Measurements from ENCODE around the gene FAM228A.

Gene FAM228A

GRCh38 chr2:24206242-24206641 lies 31.4 kb downstream of the FAM228A start:
- Mint-ChIP-seq H3K9me3 (no peaks in the 10 kb centered on the region), H3K36me3 (peaks cover 95% of the 10 kb centered on the region), H3K27ac (no peak overlapping the region)

GRCh38 chr2:24206714-24207113 lies 31.9 kb downstream of the FAM228A start:
- no peak for ATAC-seq
- Mint-ChIP-seq H3K4me3 (no peak overlapping the region), H3K9me3 (no peaks in the 10 kb centered on the region), H3K27me3 (no peaks in the 10 kb centered on the region), H3K27ac (no peak overlapping the region), H3K4me1 (no peaks in the 10 kb centered on the region), H3K36me3 (peaks cover 95% of the 10 kb centered on the region)

More at GRCh38 chr2:24206242-24206641, 31.4 kb downstream of the FAM228A start:
- no peak overlapping the region for H3K4me3 Mint-ChIP-seq
- ATAC-seq: no peak
- no peaks in the 10 kb centered on the region for H3K27me3 Mint-ChIP-seq
- H3K4me1 Mint-ChIP-seq: no peaks in the 10 kb centered on the region

DNA sequence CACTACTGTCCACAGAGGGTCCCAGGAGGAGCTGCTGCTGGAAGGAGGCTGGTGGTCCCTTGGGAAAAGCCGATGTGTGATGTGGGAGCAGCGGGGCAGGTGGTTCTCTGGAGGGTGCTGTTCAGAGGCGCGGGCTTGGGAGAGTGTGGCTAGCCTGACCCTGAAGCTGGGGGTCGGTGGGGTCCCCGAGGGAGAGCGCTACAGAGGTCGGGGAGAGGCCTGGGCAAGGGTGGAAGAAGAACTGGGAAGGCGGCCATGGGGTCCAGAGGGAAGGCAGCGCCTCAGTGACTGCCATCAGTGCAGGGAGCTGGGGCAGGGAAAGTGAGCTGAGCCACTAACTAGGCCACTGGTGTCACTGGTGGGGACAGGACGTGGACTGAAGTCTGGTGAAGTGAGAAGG lies 32.5 kb downstream of the FAM228A start:
- H3K27me3 Mint-ChIP-seq: no peaks in the 10 kb centered on the region
- no peak for ATAC-seq
- H3K27ac Mint-ChIP-seq: no peak overlapping the region
- no peaks in the 10 kb centered on the region for H3K4me1 Mint-ChIP-seq
- H3K36me3 Mint-ChIP-seq: peaks cover 95% of the 10 kb centered on the region
- no peak overlapping the region for H3K4me3 Mint-ChIP-seq
- no peaks in the 10 kb centered on the region for H3K9me3 Mint-ChIP-seq

- no peaks in the 10 kb centered on the region for H3K27me3 Mint-ChIP-seq
- H3K9me3 Mint-ChIP-seq: no peaks in the 10 kb centered on the region
- H3K36me3 Mint-ChIP-seq: peaks cover 97% of the 10 kb centered on the region
- ATAC-seq: no peak
- H3K27ac Mint-ChIP-seq: no peak overlapping the region
- H3K4me1 Mint-ChIP-seq: no peaks in the 10 kb centered on the region
- no peak overlapping the region for H3K4me3 Mint-ChIP-seq
Measured at GRCh38 chr2:24208490-24208889, 33.6 kb downstream of the FAM228A start.

GRCh38 chr2:24209389-24210105 lies 34.7 kb downstream of the FAM228A start:
- H3K4me1 Mint-ChIP-seq: no peaks in the 10 kb centered on the region

DNA sequence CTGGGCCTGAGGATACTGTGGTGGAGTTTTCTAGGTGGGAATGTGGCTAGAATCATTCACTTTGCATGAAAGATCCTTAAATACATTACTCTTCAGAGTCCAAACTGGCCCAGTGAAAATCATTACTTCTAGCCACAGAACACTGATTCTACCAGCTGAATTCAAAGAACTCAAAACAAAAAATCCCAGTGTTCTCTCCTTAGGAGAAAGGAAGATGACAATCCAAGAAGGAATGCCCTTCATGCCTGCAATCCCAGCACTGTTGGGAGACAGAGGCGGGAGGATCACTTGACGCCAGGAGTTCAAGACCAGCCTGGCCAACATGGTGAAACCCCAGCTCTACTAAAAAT lies 35.2 kb downstream of the FAM228A start:
- Mint-ChIP-seq H3K27me3 (no peaks in the 10 kb centered on the region), H3K4me1 (peaks cover 4% of the 10 kb centered on the region), H3K27ac (no peak overlapping the region), H3K36me3 (peaks cover 85% of the 10 kb centered on the region), H3K9me3 (no peaks in the 10 kb centered on the region), H3K4me3 (no peak overlapping the region)
- ATAC-seq: no peak

More at GRCh38 chr2:24209389-24210105, 34.7 kb downstream of the FAM228A start:
- peaks cover 90% of the 10 kb centered on the region for H3K36me3 Mint-ChIP-seq
- no peaks in the 10 kb centered on the region for H3K9me3 Mint-ChIP-seq
- H3K27me3 Mint-ChIP-seq: no peaks in the 10 kb centered on the region
- H3K27ac Mint-ChIP-seq: no peak overlapping the region
- H3K4me3 Mint-ChIP-seq: no peak overlapping the region
- no peak for ATAC-seq

DNA sequence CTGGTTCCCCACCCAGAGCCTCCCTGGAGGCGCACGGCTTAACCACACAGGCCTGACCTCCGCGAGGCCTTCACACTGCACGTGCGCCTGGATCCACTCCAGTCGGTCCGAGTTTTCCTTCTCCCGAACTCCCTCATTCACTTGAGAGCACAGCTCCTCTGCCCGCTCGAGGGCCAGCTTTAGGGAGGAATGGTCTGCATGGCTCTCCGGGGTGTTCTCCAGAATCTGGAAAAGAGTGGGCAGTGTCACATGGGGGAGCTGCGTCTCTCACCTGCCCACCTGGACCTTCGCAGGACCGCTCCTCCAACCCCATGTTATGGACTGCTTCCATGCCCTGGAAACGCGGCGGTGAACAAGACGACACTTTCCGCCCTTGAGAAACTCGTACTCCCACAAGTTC lies 35.9 kb downstream of the FAM228A start:
- no peak for ATAC-seq
- Mint-ChIP-seq H3K36me3 (peaks cover 80% of the 10 kb centered on the region), H3K9me3 (no peaks in the 10 kb centered on the region)

GRCh38 chr2:24211408-24211807 lies 36.6 kb downstream of the FAM228A start:
- H3K27ac Mint-ChIP-seq: no peak overlapping the region
- no peaks in the 10 kb centered on the region for H3K27me3 Mint-ChIP-seq
- peaks cover 80% of the 10 kb centered on the region for H3K36me3 Mint-ChIP-seq
- no peak for ATAC-seq
- H3K9me3 Mint-ChIP-seq: no peaks in the 10 kb centered on the region
- no peak overlapping the region for H3K4me3 Mint-ChIP-seq
- H3K4me1 Mint-ChIP-seq: peaks cover 6% of the 10 kb centered on the region

More for the DNA sequence above, 35.9 kb downstream of the FAM228A start:
- Mint-ChIP-seq H3K27me3 (no peaks in the 10 kb centered on the region), H3K4me1 (peaks cover 6% of the 10 kb centered on the region), H3K4me3 (no peak overlapping the region), H3K27ac (no peak overlapping the region)

DNA sequence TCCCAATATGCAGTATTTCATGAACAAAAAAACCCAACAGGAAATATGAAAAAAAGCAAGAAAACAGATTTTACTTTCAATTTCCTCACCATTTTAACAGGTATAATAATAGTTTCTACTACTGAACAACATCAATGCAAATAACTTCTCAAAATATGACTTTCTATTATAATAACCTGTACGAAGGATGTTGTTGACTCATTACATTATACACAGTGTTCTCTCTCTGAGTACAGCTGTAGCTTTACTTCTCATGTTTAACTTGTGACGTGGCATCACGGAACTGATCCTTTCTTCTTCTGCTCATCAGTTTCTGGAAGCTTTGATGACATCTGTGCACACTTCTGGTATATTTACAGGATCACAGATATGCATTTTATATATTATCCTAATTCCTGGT lies 40.0 kb downstream of the FAM228A start:
- ATAC-seq: peak; percentile 76
- peak overlapping the region; percentile 33 for H3K27ac Mint-ChIP-seq

DNA sequence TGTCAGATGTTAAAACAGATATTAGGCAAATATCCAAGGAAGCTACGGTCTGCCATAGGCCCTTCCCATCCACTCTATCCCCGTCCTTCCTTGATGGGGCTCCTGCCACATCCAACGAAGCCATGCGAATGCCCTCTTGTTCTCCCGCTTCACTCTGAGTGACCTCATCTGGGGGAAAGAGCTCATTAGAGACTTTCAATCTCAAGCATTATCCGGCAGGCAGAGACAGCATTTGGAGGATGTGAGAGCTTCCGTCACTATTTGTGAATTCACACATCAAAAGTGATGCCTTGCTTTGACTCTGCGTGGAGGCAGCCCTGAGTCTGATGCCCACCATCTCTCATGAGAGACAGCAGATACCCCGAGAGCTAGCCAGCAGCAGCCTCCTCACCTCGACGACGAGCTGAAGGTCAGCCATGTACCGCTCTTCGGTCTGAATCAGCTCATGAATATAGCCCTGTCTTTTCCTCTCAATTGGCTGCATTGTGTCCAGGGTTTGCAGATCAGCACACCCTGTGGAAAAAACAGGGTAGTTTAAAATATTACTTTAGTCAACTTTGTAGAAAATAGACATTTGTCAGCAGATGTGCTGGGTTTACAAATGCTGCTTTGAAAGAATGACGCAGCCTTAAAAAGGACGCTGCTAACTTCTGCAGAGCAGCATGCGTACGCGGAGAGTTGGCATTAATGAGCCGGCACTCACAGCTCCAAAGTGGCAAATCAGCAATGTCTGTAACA lies 45.9 kb downstream of the FAM228A start:
- H3K9me3 Mint-ChIP-seq: no peaks in the 10 kb centered on the region
- no peak overlapping the region for H3K4me3 Mint-ChIP-seq
- H3K36me3 Mint-ChIP-seq: peaks cover 69% of the 10 kb centered on the region
- no peak for ATAC-seq
- H3K27me3 Mint-ChIP-seq: no peaks in the 10 kb centered on the region
- no peak overlapping the region for H3K27ac Mint-ChIP-seq
- H3K4me1 Mint-ChIP-seq: no peaks in the 10 kb centered on the region

More for the DNA sequence above, 40.0 kb downstream of the FAM228A start:
- Mint-ChIP-seq H3K36me3 (peaks cover 73% of the 10 kb centered on the region), H3K9me3 (no peaks in the 10 kb centered on the region), H3K27me3 (no peaks in the 10 kb centered on the region), H3K4me1 (peaks cover 6% of the 10 kb centered on the region), H3K4me3 (no peak overlapping the region)

DNA sequence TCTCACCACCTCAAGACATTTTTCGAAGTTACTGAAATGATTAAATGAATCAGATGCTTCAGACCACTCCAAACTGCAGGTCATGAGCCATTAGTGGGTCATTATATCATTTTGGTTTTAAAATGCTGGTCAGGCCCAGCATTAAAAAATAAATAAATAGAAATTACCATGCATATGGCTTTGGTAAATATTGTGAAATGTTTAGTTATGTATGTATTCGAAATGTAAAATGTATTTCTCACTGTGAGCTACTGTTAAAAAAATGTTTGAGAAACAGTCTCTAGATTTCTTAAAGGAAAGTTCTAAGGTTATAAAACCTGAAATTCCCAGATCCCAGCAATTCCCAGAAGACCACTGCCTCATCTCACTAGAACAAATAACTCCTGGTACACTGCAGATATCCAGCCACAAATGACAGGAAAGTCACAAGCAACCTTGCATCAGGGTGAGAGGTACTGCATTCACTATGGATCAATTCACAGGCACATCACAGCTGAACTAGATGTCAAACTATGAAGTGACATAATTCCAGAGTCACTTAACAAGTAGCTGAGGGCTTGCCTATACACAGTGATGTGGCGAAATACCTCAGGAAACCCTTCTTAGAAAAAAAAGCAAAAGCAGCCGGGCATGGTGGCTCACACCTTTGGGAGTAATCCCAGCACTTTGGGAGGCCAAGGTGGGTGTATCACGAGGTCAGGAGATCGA lies 46.6 kb downstream of the FAM228A start:
- no peak for ATAC-seq
- H3K27me3 Mint-ChIP-seq: no peaks in the 10 kb centered on the region
- H3K27ac Mint-ChIP-seq: no peak overlapping the region
- no peaks in the 10 kb centered on the region for H3K9me3 Mint-ChIP-seq
- H3K4me3 Mint-ChIP-seq: no peak overlapping the region
- peaks cover 64% of the 10 kb centered on the region for H3K36me3 Mint-ChIP-seq
- no peaks in the 10 kb centered on the region for H3K4me1 Mint-ChIP-seq

GRCh38 chr2:24222946-24223345 lies 48.1 kb downstream of the FAM228A start:
- ATAC-seq: no peak

DNA sequence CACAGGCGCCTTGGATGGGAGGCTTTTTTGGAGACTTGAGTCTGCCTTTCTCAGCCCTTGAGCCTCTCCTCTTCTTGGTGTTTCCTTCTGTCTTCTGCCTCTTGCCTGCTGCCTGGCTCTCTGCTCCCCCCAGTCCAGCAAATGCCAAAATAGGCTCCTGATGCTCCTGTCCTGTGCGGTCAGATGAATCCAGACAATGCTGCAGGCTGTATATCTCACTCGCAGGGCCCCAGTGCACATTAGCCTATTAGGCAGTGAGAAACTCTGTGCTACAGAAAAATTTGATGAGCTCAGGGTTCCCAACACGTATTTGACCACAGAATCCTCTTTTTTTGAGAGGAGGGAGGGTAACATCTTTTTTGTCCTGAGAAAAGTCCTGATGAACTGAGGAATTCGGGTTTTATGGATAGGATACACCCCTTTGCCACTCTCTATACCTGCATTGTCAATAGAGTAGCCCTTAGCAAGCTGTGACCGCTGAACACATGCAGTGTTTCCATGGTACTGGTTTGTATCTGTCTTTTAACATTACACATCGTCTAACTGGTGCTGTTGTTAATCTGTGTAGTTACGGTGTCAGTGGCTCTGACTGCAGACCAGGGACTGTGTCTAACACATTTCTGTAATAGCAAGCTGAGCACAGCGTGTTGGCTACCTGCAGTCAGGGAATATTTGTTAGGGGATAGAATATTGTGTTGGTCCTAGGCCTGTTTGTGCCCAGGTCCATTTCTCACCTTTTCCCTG lies 50.8 kb downstream of the FAM228A start:
- H3K9me3 Mint-ChIP-seq: no peaks in the 10 kb centered on the region
- no peaks in the 10 kb centered on the region for H3K4me1 Mint-ChIP-seq
- peaks cover 49% of the 10 kb centered on the region for H3K36me3 Mint-ChIP-seq
- H3K4me3 Mint-ChIP-seq: no peak overlapping the region
- H3K27me3 Mint-ChIP-seq: no peaks in the 10 kb centered on the region
- ATAC-seq: no peak
- no peak overlapping the region for H3K27ac Mint-ChIP-seq

More at GRCh38 chr2:24222946-24223345, 48.1 kb downstream of the FAM228A start:
- Mint-ChIP-seq H3K36me3 (peaks cover 66% of the 10 kb centered on the region), H3K27ac (peak overlapping the region; percentile 37), H3K4me3 (no peak overlapping the region), H3K27me3 (no peaks in the 10 kb centered on the region), H3K9me3 (no peaks in the 10 kb centered on the region), H3K4me1 (no peaks in the 10 kb centered on the region)

GRCh38 chr2:24228470-24228869 lies 53.6 kb downstream of the FAM228A start:
- H3K4me1 Mint-ChIP-seq: no peaks in the 10 kb centered on the region
- no peak overlapping the region for H3K27ac Mint-ChIP-seq

DNA sequence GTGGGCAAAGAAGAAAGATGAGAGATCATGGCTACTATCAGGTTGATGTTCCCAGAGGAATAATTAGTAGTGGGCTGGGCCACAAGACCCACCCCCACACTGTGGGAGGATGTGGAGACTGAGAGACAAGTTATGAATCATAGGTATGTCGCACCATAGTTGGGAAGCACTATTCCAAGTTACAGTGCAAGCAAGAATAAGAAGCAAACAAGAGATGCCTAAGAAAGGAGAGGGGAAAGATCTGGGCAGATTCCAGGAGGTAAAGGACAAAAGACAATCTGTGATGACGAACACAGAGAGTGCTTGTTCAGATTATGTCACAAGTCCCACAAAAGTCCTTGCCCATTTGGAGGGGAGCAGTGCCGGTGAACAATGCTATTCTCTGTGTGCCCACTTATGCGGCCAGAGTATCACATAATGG lies 56.6 kb downstream of the FAM228A start:
- no peak overlapping the region for H3K27ac Mint-ChIP-seq
- H3K27me3 Mint-ChIP-seq: no peaks in the 10 kb centered on the region
- no peaks in the 10 kb centered on the region for H3K9me3 Mint-ChIP-seq
- ATAC-seq: no peak
- no peak overlapping the region for H3K4me3 Mint-ChIP-seq
- no peaks in the 10 kb centered on the region for H3K4me1 Mint-ChIP-seq
- H3K36me3 Mint-ChIP-seq: peaks cover 44% of the 10 kb centered on the region

More at GRCh38 chr2:24228470-24228869, 53.6 kb downstream of the FAM228A start:
- no peaks in the 10 kb centered on the region for H3K9me3 Mint-ChIP-seq
- H3K27me3 Mint-ChIP-seq: no peaks in the 10 kb centered on the region
- H3K36me3 Mint-ChIP-seq: peaks cover 40% of the 10 kb centered on the region
- ATAC-seq: no peak
- H3K4me3 Mint-ChIP-seq: no peak overlapping the region

Measured in stimulated activated memory B cell treated with anti-CD40 and anti-IgM and Interleukin-4, amounts not matched to agents 10 μg/mL and 1 μg/mL and 100 μg/mL, for 72 hours (primary cell).